ENCODE results near the gene ENPP3.
A peak's percentile ranks its signal among the peaks of the same experiment; 100 is the strongest.

The ENPP3 gene

GRCh38 chr6:131636880-131637792 is at the start of gene ENPP3:
TSS of gene ENPP3 (plus strand) at chr6:131637302. CDS start at chr6:131637385, 83 bp downstream.
- no peak for DNase-seq

- no peak for DNase-seq
These were observed 49.2 kb upstream of the ENPP3 start for GRCh38 chr6:131587909-131588308.

- no peak for DNase-seq
These were observed 48.5 kb upstream of the ENPP3 start for GRCh38 chr6:131588643-131589042.

GRCh38 chr6:131592935-131593334 is 44.2 kb upstream of the ENPP3 start:
- no peak for DNase-seq

- DNase-seq: no peak
These were observed 43.0 kb upstream of the ENPP3 start for GRCh38 chr6:131594074-131594473.

GRCh38 chr6:131597446-131597845 is 39.7 kb upstream of the ENPP3 start:
- DNase-seq: no peak

- no peak for DNase-seq
These were observed 36.4 kb upstream of the ENPP3 start for GRCh38 chr6:131600716-131601115.

- DNase-seq: no peak
These were observed 34.3 kb upstream of the ENPP3 start for GRCh38 chr6:131602781-131603312.

GRCh38 chr6:131613296-131613925 is 23.7 kb upstream of the ENPP3 start:
- DNase-seq: no peak

- DNase-seq: no peak
These were observed 21.8 kb upstream of the ENPP3 start for GRCh38 chr6:131615275-131615674.

GRCh38 chr6:131627724-131628682 is 9.1 kb upstream of the ENPP3 start, which contains the start of gene MED23:
TSS of gene MED23 (minus strand) at chr6:131628242. CDS start at chr6:131628049, 193 bp downstream.
- DNase-seq: peak; percentile 85 to 96

GRCh38 chr6:131628726-131629125 is 8.4 kb upstream of the ENPP3 start:
- no peak for DNase-seq

GRCh38 chr6:131629651-131630050 is 7.5 kb upstream of the ENPP3 start:
- no peak for DNase-seq

GRCh38 chr6:131631625-131632289 is 5.3 kb upstream of the ENPP3 start:
- no peak for DNase-seq

- peak; percentile 21 to 53 for DNase-seq
These were observed 1.4 kb upstream of the ENPP3 start for GRCh38 chr6:131635384-131636340.

GRCh38 chr6:131638013-131638412 is 911 bp downstream of the ENPP3 start:
- DNase-seq: no peak

GRCh38 chr6:131640100-131640499 is 3.0 kb downstream of the ENPP3 start:
- no peak for DNase-seq

GRCh38 chr6:131640576-131640975 is 3.5 kb downstream of the ENPP3 start:
- DNase-seq: no peak

GRCh38 chr6:131641554-131641953 is 4.5 kb downstream of the ENPP3 start:
- DNase-seq: no peak

- no peak for DNase-seq
These were observed 5.5 kb downstream of the ENPP3 start for GRCh38 chr6:131642565-131642964.

Data from NCI-H526 (cell line).